AG09319 (cell line): Measurements from ENCODE around the gene RHBDL1.
A peak's percentile ranks its signal among the peaks of the same experiment; 100 is the strongest.

Experiments
- DNase-seq: peaks from one replicate; pipeline ENCODE4 v3.0.0-alpha.2; 2010; ENCODE audit warnings: low read depth; ENCODE audit errors: extremely low read depth
- TF ChIP-seq, protein P1 (sequence below): IDR thresholded peaks from 2 replicates; pipeline ENCODE4 v1.5.1; 2011; ENCODE audit warnings: low read depth, mild to moderate bottlenecking, inconsistent platforms, low read length, moderate library complexity

RHBDL1 gene

DNA sequence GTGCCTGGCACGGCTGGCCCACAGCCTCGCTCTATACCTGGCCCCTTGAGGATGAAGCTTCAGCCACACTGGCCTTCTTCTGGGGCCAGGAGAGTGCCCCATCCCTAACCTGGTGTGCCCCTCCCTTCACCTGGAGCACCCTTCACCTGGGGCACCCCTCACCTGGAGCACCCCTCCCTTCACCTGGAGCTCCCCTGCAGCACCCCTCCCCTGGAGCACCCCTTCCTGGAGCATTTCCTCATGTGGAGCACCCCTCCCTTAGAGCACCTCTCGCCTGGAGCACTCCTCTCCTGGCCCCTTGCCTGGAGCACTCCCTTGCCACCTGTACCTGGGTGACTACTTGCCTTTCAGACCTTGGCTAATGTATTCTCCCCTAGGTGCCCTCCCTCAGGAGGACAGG lies 32.5 kb downstream of the RHBDL1 start:
- DNase-seq: no peak
- TF ChIP-seq, protein P1, sequence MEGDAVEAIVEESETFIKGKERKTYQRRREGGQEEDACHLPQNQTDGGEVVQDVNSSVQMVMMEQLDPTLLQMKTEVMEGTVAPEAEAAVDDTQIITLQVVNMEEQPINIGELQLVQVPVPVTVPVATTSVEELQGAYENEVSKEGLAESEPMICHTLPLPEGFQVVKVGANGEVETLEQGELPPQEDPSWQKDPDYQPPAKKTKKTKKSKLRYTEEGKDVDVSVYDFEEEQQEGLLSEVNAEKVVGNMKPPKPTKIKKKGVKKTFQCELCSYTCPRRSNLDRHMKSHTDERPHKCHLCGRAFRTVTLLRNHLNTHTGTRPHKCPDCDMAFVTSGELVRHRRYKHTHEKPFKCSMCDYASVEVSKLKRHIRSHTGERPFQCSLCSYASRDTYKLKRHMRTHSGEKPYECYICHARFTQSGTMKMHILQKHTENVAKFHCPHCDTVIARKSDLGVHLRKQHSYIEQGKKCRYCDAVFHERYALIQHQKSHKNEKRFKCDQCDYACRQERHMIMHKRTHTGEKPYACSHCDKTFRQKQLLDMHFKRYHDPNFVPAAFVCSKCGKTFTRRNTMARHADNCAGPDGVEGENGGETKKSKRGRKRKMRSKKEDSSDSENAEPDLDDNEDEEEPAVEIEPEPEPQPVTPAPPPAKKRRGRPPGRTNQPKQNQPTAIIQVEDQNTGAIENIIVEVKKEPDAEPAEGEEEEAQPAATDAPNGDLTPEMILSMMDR: no peak

DNA sequence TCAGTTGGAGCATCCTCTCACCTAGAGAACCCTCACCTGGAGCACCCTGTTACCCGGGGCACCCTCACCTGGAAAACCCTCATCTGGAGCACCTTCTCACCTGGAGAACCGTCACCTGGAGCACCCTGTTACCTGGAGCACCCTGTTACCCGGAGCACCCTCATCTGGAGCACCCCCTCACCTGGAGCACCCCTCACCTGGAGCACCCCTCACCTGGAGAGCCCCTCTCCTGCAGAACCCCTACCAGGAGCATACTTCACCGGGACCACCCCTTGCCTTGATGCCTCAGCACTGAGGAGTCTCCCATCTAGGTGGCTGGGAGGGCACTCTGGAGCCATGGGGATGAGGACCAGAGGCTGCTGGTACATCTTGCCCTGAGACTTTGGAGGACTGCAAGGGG lies 33.5 kb downstream of the RHBDL1 start:
- TF ChIP-seq, protein P1: no peak
- no peak for DNase-seq

DNA sequence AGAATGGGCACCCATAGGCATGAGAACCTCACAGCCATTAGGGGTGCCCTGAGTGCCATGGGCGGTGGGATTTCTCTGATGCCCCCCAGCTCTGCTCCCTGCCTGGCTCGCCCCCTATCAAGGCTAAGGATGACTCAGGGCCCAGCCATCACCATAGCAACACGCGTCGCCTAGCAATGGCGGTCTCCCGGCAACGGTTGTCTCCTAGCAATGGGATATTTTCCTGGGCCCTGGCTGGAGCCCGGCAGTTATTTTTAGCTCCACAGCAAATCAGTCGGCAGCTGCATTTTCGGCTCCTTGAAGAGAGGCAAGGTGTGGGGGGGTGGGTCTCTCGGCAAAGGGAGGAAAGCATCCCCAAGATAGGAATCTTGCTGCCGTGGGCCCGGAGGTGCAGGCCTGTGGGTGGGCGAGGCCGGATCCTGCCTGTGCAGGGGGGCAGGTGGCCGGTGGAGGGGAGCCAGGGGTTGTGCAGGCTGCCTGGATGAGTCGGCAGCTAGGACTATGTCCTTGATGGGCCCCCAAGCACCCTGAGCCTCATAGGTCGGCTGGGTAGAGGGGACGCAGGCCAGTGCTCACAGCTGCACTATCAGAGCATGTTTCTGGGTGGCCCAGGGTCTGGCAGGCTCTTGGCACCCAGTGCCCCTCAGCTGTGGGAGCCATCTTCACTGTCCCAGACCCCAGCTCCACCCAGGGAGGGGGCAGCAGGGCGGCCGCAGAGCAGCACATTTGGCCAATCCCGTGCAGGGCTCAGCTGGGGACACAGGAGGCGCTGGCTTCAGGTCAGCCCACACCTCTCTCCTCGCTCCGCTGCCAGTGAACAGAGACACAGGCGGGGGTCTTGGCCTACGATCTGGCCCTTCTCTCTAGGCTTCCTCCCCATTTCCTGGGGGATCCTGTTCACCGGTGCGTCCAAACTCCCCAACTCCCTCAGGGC lies 34.4 kb downstream of the RHBDL1 start:
- TF ChIP-seq, protein P1: no peak
- DNase-seq: no peak

DNA sequence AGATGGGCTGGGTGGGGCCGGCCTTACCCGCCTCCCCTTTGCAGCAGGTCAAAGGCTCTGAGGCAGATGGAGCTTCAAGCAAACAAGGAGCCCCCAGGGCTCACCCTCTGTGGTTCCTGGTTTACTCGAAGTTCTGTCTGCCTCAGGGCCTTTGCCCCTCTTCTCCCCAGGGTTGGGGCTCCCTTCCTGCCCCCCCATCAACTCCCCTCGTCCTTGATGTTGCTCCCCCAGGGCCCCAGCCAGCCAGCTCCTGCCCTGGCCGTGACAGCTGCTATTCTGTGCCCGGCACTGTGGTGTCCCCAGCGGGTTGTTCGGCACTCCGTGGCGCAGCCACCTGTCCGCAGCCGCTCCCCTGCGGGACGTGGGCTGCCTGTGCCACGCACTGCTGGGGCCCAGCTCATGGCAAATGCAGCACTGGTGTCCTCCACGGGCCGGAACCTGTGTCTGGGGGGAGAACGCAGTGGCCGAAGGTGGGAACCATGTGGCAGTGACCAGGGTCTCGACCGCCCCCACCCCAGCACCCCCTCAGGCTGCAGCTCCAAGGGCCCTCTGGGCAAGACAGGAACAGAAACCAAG lies 35.1 kb downstream of the RHBDL1 start:
- TF ChIP-seq, protein P1: no peak
- no peak for DNase-seq

DNA sequence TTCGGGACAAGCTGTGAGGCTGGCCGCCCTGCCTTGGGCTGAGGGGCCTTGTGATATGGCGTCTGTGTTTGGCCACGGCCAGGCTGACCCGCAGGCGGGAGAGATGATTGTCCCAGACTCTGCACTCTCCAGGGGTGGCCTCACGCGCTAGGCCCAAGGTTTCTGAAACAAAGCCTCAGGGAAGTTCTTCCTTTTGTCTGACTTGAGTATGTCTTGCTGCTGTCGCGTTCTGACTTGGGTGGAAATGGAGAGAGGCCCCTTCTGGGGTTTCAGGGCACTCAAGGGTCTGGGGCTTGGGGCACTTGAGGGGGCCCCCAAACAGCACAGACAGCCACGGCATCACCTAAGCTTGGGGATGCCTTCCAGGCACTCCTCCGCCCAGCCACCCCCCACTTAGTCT lies 35.6 kb downstream of the RHBDL1 start:
- TF ChIP-seq, protein P1: no peak
- DNase-seq: no peak

DNA sequence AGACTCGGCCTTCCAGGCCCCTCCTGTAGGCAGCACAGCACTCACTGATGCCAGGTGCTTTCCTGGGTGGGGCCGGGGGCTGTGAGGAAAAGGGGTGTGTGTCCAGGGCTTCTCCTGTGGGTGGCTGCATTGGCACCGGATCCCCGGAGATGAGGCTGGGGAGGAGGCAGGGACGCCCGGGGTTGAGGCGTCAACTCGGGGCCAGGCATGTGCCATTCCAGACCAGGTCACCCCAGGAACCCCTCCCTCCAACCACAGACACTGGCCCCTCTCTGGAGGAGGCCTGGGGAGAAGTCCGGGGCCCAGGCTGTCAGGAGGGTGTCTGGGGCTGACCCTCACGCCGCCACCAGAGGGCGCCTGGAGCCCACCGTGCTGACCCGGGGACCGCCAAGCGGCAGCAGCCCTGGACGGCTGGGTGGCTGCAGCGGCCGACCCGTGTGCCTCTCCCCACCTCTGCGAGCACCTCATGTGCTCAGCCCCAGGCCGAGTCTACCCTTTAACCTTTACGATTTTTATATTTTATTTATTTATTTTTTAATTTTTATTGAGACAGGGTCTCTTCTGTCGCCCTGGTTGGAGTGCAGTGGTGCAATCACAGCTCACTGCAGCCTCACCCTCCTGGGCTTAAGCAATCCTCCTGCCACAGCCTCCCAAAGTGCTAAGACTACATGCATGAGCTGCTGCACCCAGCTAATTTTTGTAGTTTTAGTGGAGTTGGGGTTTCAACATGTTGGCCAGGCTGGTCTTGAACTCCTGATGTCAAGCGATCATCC lies 36.3 kb downstream of the RHBDL1 start:
- TF ChIP-seq, protein P1: peak; percentile 88
- DNase-seq: no peak
